ENCODE measurements around the gene MROH2B.

GRCh38 chr5:40988746-40989510 lies 82.2 kb downstream of the MROH2B start:
- TF ChIP-seq CTCF (IDR thresholded peaks at IDR 0.05) (no peak), EZH2 (IDR thresholded peaks at IDR 0.05; ENCODE audit: borderline replicate concordance, insufficient read depth, low read depth, low read length, poor library complexity, severe bottlenecking) (no peak)
